ENCODE measurements around the gene MMP14. TPM values are rescaled to one million over a fixed set of nuclear protein-coding genes. Genes with fewer than 3 reads are reported as not detected.
A peak's percentile ranks its signal among the peaks of the same experiment; 100 is the strongest.

MMP14 gene
- total and polyA plus RNA-seq, 9 of the 15 experiments (the other 6 are each of a cell fraction or from before 2014, with no cell fraction given): 0.36 to 5.8 (median 1.3) TPM; not detected in 2

DNA sequence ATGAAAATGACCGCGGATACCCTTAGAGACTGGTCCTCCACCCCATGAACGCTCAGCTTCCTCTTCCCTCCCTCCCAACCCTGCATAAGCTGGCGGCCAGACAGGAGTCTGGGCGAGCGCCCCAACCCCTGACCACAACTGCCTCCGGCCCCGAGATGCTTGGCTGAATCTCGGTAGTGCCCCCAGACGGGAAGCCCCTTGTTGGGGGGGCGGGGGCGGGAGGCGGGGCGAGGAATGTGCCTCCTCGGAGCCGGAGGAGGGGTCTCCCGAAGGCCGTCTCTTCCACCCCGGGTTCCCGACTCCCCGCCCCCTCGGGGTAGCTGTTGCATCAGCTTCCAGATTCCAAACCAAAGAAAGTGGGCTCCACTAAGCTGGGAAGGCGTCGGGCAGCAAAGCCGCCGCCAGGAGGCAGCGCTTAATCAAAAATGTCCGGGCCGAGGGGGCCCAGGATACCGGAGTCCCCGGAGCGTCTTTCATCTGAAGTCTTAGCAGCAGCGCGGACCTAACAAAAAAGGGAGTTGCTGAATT, 13.8 kb upstream of the MMP14 start (continued):
- TF ChIP-seq REST (IDR thresholded peaks at IDR 0.05; ENCODE audit: borderline replicate concordance) (peak; percentile 92), REST (CRISPR knock-in tag; IDR thresholded peaks at IDR 0.05; ENCODE audit: low read depth) (no peak), ZNF124 (CRISPR knock-in tag; IDR thresholded peaks at IDR 0.05) (no peak), POU5F1 (IDR thresholded peaks at IDR 0.05; ENCODE audit: borderline replicate concordance, low read depth, low read length, partially characterized antibody) (no peak), ZNF384 (IDR thresholded peaks at IDR 0.05; ENCODE audit: low read depth, low read length) (no peak), BCLAF1 (IDR thresholded peaks at IDR 0.05; ENCODE audit: borderline replicate concordance in 1 of 2, control insufficient read depth in 1 of 2, low read depth in 2 of 2, low read length in 1 of 2) (no peak), MAZ (CRISPR knock-in tag; conservative IDR thresholded peaks at IDR 0.05 in 1 of 2, IDR thresholded peaks at IDR 0.05 in 1 of 2) (peak in 1 of 2 experiments; percentile 81; a peak in 2 of 4 replicates), JUN (IDR thresholded peaks at IDR 0.05; ENCODE audit: borderline replicate concordance, low read depth, low read length) (no peak), JUN (CRISPR knock-in tag; IDR thresholded peaks at IDR 0.05; ENCODE audit: borderline replicate concordance) (no peak), SREBF2 (CRISPR knock-in tag; IDR thresholded peaks at IDR 0.05) (no peak)
- TF ChIP-seq, protein P1, sequence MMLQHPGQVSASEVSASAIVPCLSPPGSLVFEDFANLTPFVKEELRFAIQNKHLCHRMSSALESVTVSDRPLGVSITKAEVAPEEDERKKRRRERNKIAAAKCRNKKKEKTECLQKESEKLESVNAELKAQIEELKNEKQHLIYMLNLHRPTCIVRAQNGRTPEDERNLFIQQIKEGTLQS (IDR thresholded peaks at IDR 0.05): peak; percentile 88
- TF ChIP-seq, protein P1 (CRISPR knock-in tag; conservative IDR thresholded peaks at IDR 0.05): peak; percentile 36; the same call in 1 of the 2 replicates
- TF ChIP-seq, protein P2, sequence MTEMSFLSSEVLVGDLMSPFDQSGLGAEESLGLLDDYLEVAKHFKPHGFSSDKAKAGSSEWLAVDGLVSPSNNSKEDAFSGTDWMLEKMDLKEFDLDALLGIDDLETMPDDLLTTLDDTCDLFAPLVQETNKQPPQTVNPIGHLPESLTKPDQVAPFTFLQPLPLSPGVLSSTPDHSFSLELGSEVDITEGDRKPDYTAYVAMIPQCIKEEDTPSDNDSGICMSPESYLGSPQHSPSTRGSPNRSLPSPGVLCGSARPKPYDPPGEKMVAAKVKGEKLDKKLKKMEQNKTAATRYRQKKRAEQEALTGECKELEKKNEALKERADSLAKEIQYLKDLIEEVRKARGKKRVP (CRISPR knock-in tag; IDR thresholded peaks at IDR 0.05): peak; percentile 93
- TF ChIP-seq, protein P3, sequence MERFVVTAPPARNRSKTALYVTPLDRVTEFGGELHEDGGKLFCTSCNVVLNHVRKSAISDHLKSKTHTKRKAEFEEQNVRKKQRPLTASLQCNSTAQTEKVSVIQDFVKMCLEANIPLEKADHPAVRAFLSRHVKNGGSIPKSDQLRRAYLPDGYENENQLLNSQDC (CRISPR knock-in tag; IDR thresholded peaks at IDR 0.05): no peak

All from K562 (cell line).